WI38 (cell line): Measurements from ENCODE around the gene SPATS2L.

Source experiments
- H3K4me3 ChIP-seq: 2 replicates; pipeline ENCODE4 v1.5.1; 2011; ENCODE audit warnings: low read depth, mild to moderate bottlenecking, control low read depth, low read length
- CTCF ChIP-seq: IDR thresholded peaks from 2 replicates; pipeline ENCODE4 v1.5.1; 2012; ENCODE audit warnings: low read depth, mild to moderate bottlenecking, control low read depth, low read length

SPATS2L gene

GRCh38 chr2:200438846-200439245 is 132.4 kb downstream of the SPATS2L start:
- no peak for TF ChIP-seq CTCF

DNA sequence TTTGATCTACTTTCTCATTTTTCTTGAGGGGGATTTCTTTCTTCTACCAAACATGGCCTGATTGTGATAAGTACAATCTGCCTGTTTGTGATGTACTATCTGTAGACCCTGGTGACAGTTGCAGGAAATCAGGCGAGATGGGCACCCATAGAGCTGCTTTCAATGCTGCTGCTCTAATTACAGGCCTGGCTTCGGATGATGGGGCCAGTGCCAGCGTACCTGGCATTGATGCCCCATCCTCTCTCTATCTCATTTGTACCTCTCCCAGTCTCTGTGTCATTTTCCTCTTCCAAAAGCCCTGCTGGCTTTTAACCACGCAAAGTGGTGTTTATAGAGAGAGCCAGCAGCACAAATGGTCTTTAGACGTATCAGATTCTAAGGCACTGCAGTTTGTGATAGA is 133.5 kb downstream of the SPATS2L start:
- H3K4me3 ChIP-seq: no peak overlapping the region
- no peak for TF ChIP-seq CTCF

More at GRCh38 chr2:200438846-200439245, 132.4 kb downstream of the SPATS2L start:
- no peak overlapping the region for H3K4me3 ChIP-seq

- no peak overlapping the region; the same call in 1 of the 2 replicates for H3K4me3 ChIP-seq
- TF ChIP-seq CTCF: no peak
Measured at GRCh38 chr2:200442471-200442870, 136.0 kb downstream of the SPATS2L start.

DNA sequence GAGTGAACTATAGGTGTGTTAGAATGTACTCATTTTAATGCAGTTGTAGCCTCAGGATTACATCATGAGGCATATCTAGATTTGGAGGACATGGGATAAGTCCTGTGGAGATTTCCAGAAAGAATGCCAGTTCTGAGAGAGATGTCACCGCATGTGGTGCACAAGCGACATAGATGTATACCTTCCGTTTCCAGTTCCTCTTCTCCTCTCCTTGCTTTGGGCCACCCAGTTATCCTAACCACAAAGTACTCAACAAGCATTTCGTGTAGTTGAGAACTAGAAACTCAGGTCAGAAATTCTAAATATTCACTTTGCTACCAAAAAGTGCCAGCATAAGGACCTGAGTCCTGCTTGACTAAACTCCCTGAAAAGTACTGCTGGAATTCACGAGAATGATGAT is 136.9 kb downstream of the SPATS2L start:
- TF ChIP-seq CTCF: no peak

GRCh38 chr2:200443916-200444315 is 137.4 kb downstream of the SPATS2L start:
- no peak overlapping the region for H3K4me3 ChIP-seq
- no peak for TF ChIP-seq CTCF

More for the DNA sequence above, 136.9 kb downstream of the SPATS2L start:
- H3K4me3 ChIP-seq: no peak overlapping the region

GRCh38 chr2:200444530-200444929 is 138.0 kb downstream of the SPATS2L start:
- TF ChIP-seq CTCF: no peak
- no peak overlapping the region for H3K4me3 ChIP-seq

GRCh38 chr2:200445284-200445683 is 138.8 kb downstream of the SPATS2L start:
- TF ChIP-seq CTCF: no peak
- no peak overlapping the region for H3K4me3 ChIP-seq
